ENCODE results near the gene GALNT14.

The GALNT14 gene

DNA sequence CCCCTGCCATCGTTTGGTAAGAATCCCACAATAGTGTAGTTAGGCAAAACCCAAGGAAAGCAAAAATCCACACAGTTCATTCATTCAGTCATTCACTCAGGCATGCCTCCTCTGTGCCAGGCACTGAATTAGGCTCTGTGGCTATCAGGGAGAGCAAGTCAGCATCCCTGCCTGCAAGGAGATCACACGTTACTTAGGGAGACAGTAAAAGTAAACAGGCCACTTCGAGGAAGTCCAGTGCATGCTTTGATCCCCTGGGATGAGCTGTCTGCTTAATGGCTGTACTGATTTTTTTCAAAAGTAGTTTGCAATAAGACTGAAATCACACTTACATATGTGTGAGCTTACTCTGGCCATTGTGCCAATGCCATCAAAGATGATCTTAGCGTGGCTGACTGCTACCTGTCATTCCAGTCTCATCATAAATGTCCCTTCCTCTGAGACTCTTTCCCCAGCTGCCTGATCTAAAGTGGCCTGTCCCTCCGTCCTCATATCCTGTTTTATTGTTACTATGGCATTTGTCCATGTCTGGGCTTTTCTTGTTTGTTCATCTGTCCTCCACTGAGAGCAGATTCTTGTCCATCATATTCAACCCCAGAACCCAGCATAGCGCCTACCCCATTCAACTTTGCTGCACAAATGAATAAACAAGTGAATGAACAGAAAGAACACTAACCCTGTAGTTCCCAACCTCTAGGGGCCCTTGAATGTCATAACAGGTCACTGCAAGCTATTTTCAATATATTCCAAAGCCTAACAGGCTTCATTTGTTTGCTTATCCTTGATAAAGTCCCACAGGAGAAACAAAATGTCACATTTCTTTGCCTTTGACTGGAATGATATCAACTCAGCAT lies 84.1 kb downstream of the GALNT14 start:
- no peaks in the 10 kb centered on the region for H3K4me1 ChIP-seq
- H3K27me3 ChIP-seq (ENCODE audit: control insufficient read depth, insufficient read depth, low read length): no peaks in the 10 kb centered on the region
- TF ChIP-seq, protein P1, sequence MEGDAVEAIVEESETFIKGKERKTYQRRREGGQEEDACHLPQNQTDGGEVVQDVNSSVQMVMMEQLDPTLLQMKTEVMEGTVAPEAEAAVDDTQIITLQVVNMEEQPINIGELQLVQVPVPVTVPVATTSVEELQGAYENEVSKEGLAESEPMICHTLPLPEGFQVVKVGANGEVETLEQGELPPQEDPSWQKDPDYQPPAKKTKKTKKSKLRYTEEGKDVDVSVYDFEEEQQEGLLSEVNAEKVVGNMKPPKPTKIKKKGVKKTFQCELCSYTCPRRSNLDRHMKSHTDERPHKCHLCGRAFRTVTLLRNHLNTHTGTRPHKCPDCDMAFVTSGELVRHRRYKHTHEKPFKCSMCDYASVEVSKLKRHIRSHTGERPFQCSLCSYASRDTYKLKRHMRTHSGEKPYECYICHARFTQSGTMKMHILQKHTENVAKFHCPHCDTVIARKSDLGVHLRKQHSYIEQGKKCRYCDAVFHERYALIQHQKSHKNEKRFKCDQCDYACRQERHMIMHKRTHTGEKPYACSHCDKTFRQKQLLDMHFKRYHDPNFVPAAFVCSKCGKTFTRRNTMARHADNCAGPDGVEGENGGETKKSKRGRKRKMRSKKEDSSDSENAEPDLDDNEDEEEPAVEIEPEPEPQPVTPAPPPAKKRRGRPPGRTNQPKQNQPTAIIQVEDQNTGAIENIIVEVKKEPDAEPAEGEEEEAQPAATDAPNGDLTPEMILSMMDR (IDR thresholded peaks at IDR 0.05): no peak
- H3K4me3 ChIP-seq (ENCODE audit: low read depth, low read length): no peak overlapping the region
- H3K9me3 ChIP-seq (ENCODE audit: control insufficient read depth, low read length): no peaks in the 10 kb centered on the region
- H3K4me2 ChIP-seq (ENCODE audit: low read length): no peak overlapping the region
- H3K27ac ChIP-seq: no peak overlapping the region
- H3K79me2 ChIP-seq: no peaks in the 10 kb centered on the region
- no peak overlapping the region for H3K9ac ChIP-seq
- no peaks in the 10 kb centered on the region for H3K36me3 ChIP-seq (ENCODE audit: control insufficient read depth, insufficient read depth, low read length)
- H2AFZ ChIP-seq: no peak overlapping the region

DNA sequence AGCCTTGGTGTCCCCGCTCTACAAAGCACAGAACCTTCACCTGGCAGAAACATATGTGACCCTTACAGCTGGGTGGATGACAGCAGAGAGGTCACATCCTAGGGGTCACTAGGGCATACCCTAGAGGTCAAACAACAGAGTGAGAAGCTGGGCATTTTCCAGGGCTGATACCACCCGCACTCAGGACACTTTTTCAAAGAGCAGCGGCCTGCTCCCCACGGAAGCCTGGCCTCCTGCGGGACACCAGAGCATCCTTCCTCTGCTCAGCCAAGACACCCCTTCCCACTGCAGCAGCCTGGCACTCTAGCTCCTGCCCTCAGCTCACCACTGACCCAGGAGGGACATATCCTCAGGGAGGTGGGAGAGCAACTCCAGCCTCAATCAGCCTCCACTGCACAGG lies 86.0 kb downstream of the GALNT14 start:
- H3K4me2 ChIP-seq (ENCODE audit: low read length): no peak overlapping the region
- H3K36me3 ChIP-seq (ENCODE audit: control insufficient read depth, insufficient read depth, low read length): no peaks in the 10 kb centered on the region
- no peaks in the 10 kb centered on the region for H3K9me3 ChIP-seq (ENCODE audit: control insufficient read depth, low read length)
- H3K27me3 ChIP-seq (ENCODE audit: control insufficient read depth, insufficient read depth, low read length): no peaks in the 10 kb centered on the region
- no peaks in the 10 kb centered on the region for H3K4me1 ChIP-seq
- TF ChIP-seq, protein P1 (IDR thresholded peaks at IDR 0.05): no peak
- no peak overlapping the region for H3K27ac ChIP-seq
- no peak overlapping the region for H3K9ac ChIP-seq
- no peak overlapping the region for H2AFZ ChIP-seq
- H3K79me2 ChIP-seq: no peaks in the 10 kb centered on the region
- no peak overlapping the region for H3K4me3 ChIP-seq (ENCODE audit: low read depth, low read length)

DNA sequence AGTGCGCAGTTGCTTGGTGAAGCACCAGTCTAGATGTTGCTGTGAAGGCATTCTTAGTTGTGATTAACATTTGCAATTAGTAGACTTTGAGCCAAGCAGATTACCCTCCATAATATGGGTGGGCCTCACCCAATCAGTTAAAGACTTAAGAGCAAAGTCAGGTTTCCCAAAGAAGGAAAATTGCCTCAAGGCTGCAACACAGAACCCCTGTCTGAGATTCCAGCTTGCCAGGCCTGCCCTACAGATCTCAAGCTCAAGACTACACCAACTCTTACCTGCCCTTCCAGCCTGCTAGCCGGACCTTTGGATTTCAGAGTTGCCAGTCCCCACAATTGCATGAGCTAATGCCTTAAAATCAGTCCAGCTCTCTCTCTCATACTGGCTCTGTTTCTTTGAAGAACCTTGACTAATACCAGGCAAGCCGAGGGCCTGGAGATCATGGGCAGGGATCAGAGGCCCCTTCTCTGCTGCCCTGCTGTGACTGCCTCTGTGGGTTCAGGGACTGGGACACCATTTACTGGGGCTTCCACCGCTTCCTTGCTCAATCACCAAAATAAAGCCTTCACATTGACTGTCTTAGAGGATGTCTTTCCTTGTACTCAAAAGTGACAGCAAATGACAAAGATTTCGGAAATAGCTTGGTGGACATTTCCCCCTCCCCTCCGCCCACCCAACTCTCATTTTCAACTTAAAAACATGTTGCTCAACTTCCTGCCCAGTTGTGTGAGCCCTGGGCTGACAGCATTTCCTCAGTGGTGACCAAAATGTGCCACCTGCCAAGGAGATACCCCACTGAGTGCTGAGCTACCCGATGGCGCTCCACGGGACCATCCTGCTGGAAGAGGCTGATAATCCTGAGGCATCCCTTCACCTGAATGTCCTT lies 86.7 kb downstream of the GALNT14 start:
- Histone ChIP-seq H3K4me2 (ENCODE audit: low read length) (no peak overlapping the region), H3K4me1 (no peaks in the 10 kb centered on the region), H3K4me3 (ENCODE audit: low read depth, low read length) (no peak overlapping the region), H3K9me3 (ENCODE audit: control insufficient read depth, low read length) (no peaks in the 10 kb centered on the region), H3K27me3 (ENCODE audit: control insufficient read depth, insufficient read depth, low read length) (no peaks in the 10 kb centered on the region), H3K36me3 (ENCODE audit: control insufficient read depth, insufficient read depth, low read length) (no peaks in the 10 kb centered on the region), H3K79me2 (no peaks in the 10 kb centered on the region), H2AFZ (no peak overlapping the region), H3K9ac (no peak overlapping the region), H3K27ac (no peak overlapping the region)
- TF ChIP-seq, protein P1 (IDR thresholded peaks at IDR 0.05): no peak

DNA sequence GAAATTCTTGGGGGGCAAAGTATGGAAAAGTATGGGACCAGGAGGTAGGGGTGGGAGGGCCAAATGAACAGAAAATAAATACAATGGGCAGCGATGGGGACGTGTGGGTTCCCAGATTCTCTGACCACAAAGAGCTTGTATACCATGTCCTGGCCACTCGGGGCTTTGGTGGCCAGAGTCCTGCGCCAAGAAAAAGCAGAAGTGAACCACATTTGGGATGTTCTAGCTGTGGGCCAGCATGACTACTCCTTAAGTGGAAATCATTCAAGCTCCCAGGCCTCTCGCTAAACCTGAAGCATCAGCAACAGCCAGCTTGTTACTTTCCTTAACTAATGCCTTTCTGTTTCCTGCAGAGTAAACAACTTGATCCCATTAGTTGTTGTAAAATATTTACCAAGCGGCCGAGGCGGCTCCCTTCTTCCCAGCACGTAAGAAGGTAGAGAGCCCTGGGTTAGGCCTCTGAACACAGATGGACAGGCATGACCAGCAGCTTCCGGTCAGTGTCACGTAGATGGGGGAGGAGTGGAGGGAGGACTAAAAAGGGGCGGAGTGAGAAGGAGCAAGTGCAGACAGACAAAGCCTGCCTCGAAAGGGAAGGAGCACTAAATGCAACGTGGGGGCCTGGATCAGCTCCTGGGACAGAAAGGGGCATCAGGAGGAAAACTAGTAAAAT lies 88.2 kb downstream of the GALNT14 start:
- no peak overlapping the region for H3K9ac ChIP-seq
- H3K27me3 ChIP-seq (ENCODE audit: control insufficient read depth, insufficient read depth, low read length): no peaks in the 10 kb centered on the region
- TF ChIP-seq, protein P1 (IDR thresholded peaks at IDR 0.05): no peak
- no peak overlapping the region for H3K27ac ChIP-seq
- H3K4me2 ChIP-seq (ENCODE audit: low read length): no peak overlapping the region
- H2AFZ ChIP-seq: no peak overlapping the region
- no peaks in the 10 kb centered on the region for H3K4me1 ChIP-seq
- H3K79me2 ChIP-seq: no peaks in the 10 kb centered on the region
- no peaks in the 10 kb centered on the region for H3K9me3 ChIP-seq (ENCODE audit: control insufficient read depth, low read length)
- no peaks in the 10 kb centered on the region for H3K36me3 ChIP-seq (ENCODE audit: control insufficient read depth, insufficient read depth, low read length)
- no peak overlapping the region for H3K4me3 ChIP-seq (ENCODE audit: low read depth, low read length)

Data from parathyroid adenoma (tissue), 2 donors.